H1 (cell line): ENCODE data around the gene N4BP3. TPM values are rescaled to one million over a fixed set of nuclear protein-coding genes. Genes with fewer than 3 reads are reported as not detected.

Experiments
- CTCF ChIA-PET: fragments of 300-600 bp; sonication (Branson Sonifier 250); formaldehyde crosslinking; loops from one replicate; lab custom pipeline; 2021; ENCODE audit not compliant: partially characterized antibody; lab: Charles Lee
- POLR2A ChIA-PET: fragments of 300-600 bp; sonication (Branson Sonifier 250); formaldehyde crosslinking; loops from one replicate; lab custom pipeline; 2021; ENCODE audit warnings: inconsistent platforms; ENCODE audit not compliant: partially characterized antibody; lab: Charles Lee
- DNase-seq, 2 experiments: peaks; one replicate each; pipeline versions ENCODE4 v3.0.0 to v3.0.0-alpha.2; 2010 to 2022; ENCODE audit warnings: low spot score in 2 of 2, low read depth in 1 of 2, mixed read lengths in 1 of 2
- FAIRE-seq: peaks from 2 replicates; lab custom pipeline; 2011; peaks lifted over from hg19 to GRCh38; lab: Jason Lieb, UNC
- H2AFZ ChIP-seq: 2 replicates; pipeline ENCODE4 v1.8.1; 2012; ENCODE audit warnings: low read length, inconsistent platforms
- H2AK5ac ChIP-seq: 2 replicates; pipeline ENCODE4 v1.6.1; 2013; ENCODE audit warnings: low read depth, low read length
- H2BK120ac ChIP-seq: replicated peaks from 2 replicates; pipeline ENCODE3; 2013; ENCODE audit warnings: low read depth, low read length, inconsistent platforms
- H2BK12ac ChIP-seq: 2 replicates; pipeline ENCODE4 v1.6.1; 2013; ENCODE audit warnings: low read depth, low read length
- H2BK15ac ChIP-seq: 2 replicates; pipeline ENCODE4 v1.6.1; 2013; ENCODE audit warnings: low read length
- H2BK20ac ChIP-seq: 2 replicates; pipeline ENCODE4 v1.6.1; 2013; ENCODE audit warnings: low read length
- H2BK5ac ChIP-seq: 2 replicates; pipeline ENCODE4 v1.6.1; 2013; ENCODE audit warnings: low read depth, low read length
- H3K14ac ChIP-seq: 2 replicates; pipeline ENCODE4 v1.6.1; 2013; ENCODE audit warnings: inconsistent platforms; ENCODE audit not compliant: insufficient read length
- H3K18ac ChIP-seq: 2 replicates; pipeline ENCODE4 v1.6.1; 2013; ENCODE audit warnings: low read length; ENCODE audit errors: extremely low read depth
- H3K23ac ChIP-seq: 2 replicates; pipeline ENCODE4 v1.6.1; 2013; ENCODE audit warnings: inconsistent platforms; ENCODE audit not compliant: insufficient read length
- H3K23me2 ChIP-seq: 2 replicates; pipeline ENCODE4 v1.6.1; 2013; ENCODE audit warnings: low read depth, low read length
- H3K27ac ChIP-seq: 2 replicates; pipeline ENCODE4 v1.6.1; 2011; ENCODE audit warnings: low read depth, low read length, inconsistent platforms
- H3K27me3 ChIP-seq, 4 experiments: replicated peaks in 1 of 4; 1 replicate in 1 of 4; 2 replicates in 3 of 4; pipeline versions ENCODE4 v1.6.1 to v1.8.1; 2011 to 2013; ENCODE audit warnings: low read length in 3 of 4, mild to moderate bottlenecking in 3 of 4, inconsistent platforms in 2 of 4, mixed read lengths in 2 of 4, moderate library complexity in 1 of 4; ENCODE audit not compliant: control insufficient read depth in 3 of 4, insufficient read depth in 3 of 4; ENCODE audit errors: extremely low read depth in 1 of 4
- H3K36me3 ChIP-seq, 4 experiments: 2 replicates each; pipeline versions ENCODE4 v1.6.1 to v1.8.1; 2011 to 2013; ENCODE audit warnings: mild to moderate bottlenecking in 4 of 4, low read length in 3 of 4, moderate library complexity in 2 of 4, control low read depth in 1 of 4, inconsistent platforms in 1 of 4; ENCODE audit not compliant: insufficient read depth in 4 of 4, control insufficient read depth in 2 of 4
- H3K4ac ChIP-seq: replicated peaks from 2 replicates; pipeline ENCODE3; 2013; ENCODE audit warnings: low read length, low read depth, mixed read lengths, inconsistent platforms; ENCODE audit not compliant: insufficient read length
- H3K4me1 ChIP-seq, 4 experiments: replicated peaks in 1 of 4; 1 replicate in 1 of 4; 2 replicates in 3 of 4; pipeline versions ENCODE4 v1.6.1 to v1.8.1; 2011 to 2013; ENCODE audit warnings: low read length in 3 of 4, inconsistent platforms in 2 of 4, mixed read lengths in 1 of 4; ENCODE audit not compliant: insufficient read depth in 4 of 4, control insufficient read depth in 3 of 4
- H3K4me2 ChIP-seq, 2 experiments: 2 replicates each; pipeline versions ENCODE4 v1.6.1 to v1.8.1; 2011 to 2013; ENCODE audit warnings: low read depth in 2 of 2, low read length in 2 of 2, control low read depth in 1 of 2, inconsistent platforms in 1 of 2, mild to moderate bottlenecking in 1 of 2; ENCODE audit not compliant: insufficient read depth in 1 of 2
- H3K4me3 ChIP-seq, 4 experiments: fragments of 200-600, 300-600 bp in 1 of 4; sonication (generic), shearing (Covaris generic), sonication (Bioruptor Twin) in 1 of 4; 2 replicates each; pipeline versions ENCODE4 v1.5.1 to v1.8.1; 2011 to 2016; ENCODE audit warnings: low read length in 4 of 4, low read depth in 3 of 4, control low read depth in 2 of 4, inconsistent platforms in 2 of 4, mild to moderate bottlenecking in 2 of 4, mixed read lengths in 1 of 4, moderate library complexity in 1 of 4; ENCODE audit not compliant: insufficient read depth in 2 of 4; ENCODE audit errors: extremely low read depth in 1 of 4
- H3K56ac ChIP-seq: replicated peaks from 2 replicates; pipeline ENCODE3; 2013; ENCODE audit warnings: low read depth, mild to moderate bottlenecking, mixed read lengths, low read length, inconsistent platforms; ENCODE audit not compliant: insufficient read length
- H3K79me1 ChIP-seq: 2 replicates; pipeline ENCODE4 v1.6.1; 2013; ENCODE audit warnings: low read depth, low read length, control low read depth
- H3K79me2 ChIP-seq, 2 experiments: 2 replicates each; pipeline versions ENCODE4 v1.6.1 to v1.8.1; 2012 to 2013; ENCODE audit warnings: low read length in 2 of 2, mild to moderate bottlenecking in 2 of 2, inconsistent platforms in 1 of 2; ENCODE audit not compliant: insufficient read depth in 2 of 2, control insufficient read depth in 1 of 2
- H3K9ac ChIP-seq, 4 experiments: replicated peaks in 1 of 4; 1 replicate in 1 of 4; 2 replicates in 3 of 4; pipeline versions ENCODE4 v1.6.1 to v1.8.1; 2011 to 2013; ENCODE audit warnings: low read depth in 3 of 4, low read length in 3 of 4, control low read depth in 2 of 4, mild to moderate bottlenecking in 2 of 4, moderate library complexity in 2 of 4, inconsistent platforms in 1 of 4; ENCODE audit errors: extremely low read depth in 1 of 4
- H3K9me3 ChIP-seq, 2 experiments: 2 replicates each; pipeline versions ENCODE4 v1.6.1 to v1.8.1; 2012 to 2013; ENCODE audit warnings: mild to moderate bottlenecking in 2 of 2, moderate library complexity in 2 of 2, control low read depth in 1 of 2, inconsistent platforms in 1 of 2, low read depth in 1 of 2, low read length in 1 of 2, mixed read lengths in 1 of 2; ENCODE audit not compliant: insufficient read depth in 2 of 2
- H4K20me1 ChIP-seq, 2 experiments: replicated peaks in 1 of 2; 2 replicates each; pipeline versions ENCODE3 to v1.8.1; 2011 to 2013; ENCODE audit warnings: inconsistent platforms in 2 of 2, low read length in 2 of 2, mild to moderate bottlenecking in 1 of 2; ENCODE audit not compliant: insufficient read depth in 2 of 2, control insufficient read depth in 1 of 2
- H4K5ac ChIP-seq: 2 replicates; pipeline ENCODE4 v1.6.1; 2013; ENCODE audit warnings: low read length, low read depth, mixed read lengths, inconsistent platforms; ENCODE audit not compliant: insufficient read length
- H4K8ac ChIP-seq: 2 replicates; pipeline ENCODE4 v1.8.0; 2013; ENCODE audit warnings: mild to moderate bottlenecking, moderate library complexity, low read length, inconsistent platforms; ENCODE audit not compliant: insufficient read depth; ENCODE audit errors: extremely low read depth
- H4K91ac ChIP-seq: replicated peaks from 2 replicates; pipeline ENCODE3; 2013; ENCODE audit warnings: low read length, mixed read lengths, inconsistent platforms; ENCODE audit not compliant: insufficient read length
- JUN ChIP-seq: IDR thresholded peaks from 2 replicates; pipeline ENCODE4 v1.6.1; 2011; ENCODE audit warnings: low read depth, mild to moderate bottlenecking, improper control_type of control experiment, low read length
- POLR2AphosphoS5 ChIP-seq: IDR thresholded peaks from 2 replicates; pipeline ENCODE4 v1.6.1; 2011; ENCODE audit warnings: low read depth, low read length
- SIN3A ChIP-seq, 2 experiments: IDR thresholded peaks in 1 of 2; conservative IDR thresholded peaks in 1 of 2; 2 replicates each; pipeline ENCODE4 v1.6.1; 2011 to 2012; ENCODE audit warnings: low read length in 2 of 2, improper control_type of control experiment in 1 of 2, low read depth in 1 of 2, mild to moderate bottlenecking in 1 of 2
- SP2 ChIP-seq: IDR thresholded peaks from 2 replicates; pipeline ENCODE4 v1.6.1; 2012; ENCODE audit warnings: mild to moderate bottlenecking, low read length, inconsistent platforms
- SUZ12 ChIP-seq: fragments of 200-600 bp; sonication (generic); IDR thresholded peaks from 2 replicates; pipeline ENCODE4 v1.6.1; 2012; ENCODE audit warnings: mild to moderate bottlenecking, inconsistent platforms, low read length, moderate library complexity, mixed read lengths
- WGBS, 2 experiments: shearing (Covaris generic) in 1 of 2; methylation state at CpG; one replicate each; pipeline versions ENCODE4 v1.1.6 to v1.1.7; 2013 to 2015; ENCODE audit warnings: low lambda C conversion rate in 2 of 2, mixed read lengths in 2 of 2, inconsistent platforms in 1 of 2, low coverage in 1 of 2, missing lambda C conversion rate in 1 of 2; ENCODE audit not compliant: insufficient replicate concordance in 2 of 2, insufficient coverage in 1 of 2, insufficient read length in 1 of 2; ENCODE audit errors: extremely low coverage in 1 of 2, missing lambda C conversion rate in 1 of 2; 5-methylcytosine and 5-hydroxymethylcytosine counted together
- polyA plus RNA-seq, 7 experiments: library from polyadenylated mRNA; depleted of rRNA in 3 of 7; stranded (reverse) in 5 of 7; unstranded in 2 of 7; fragments of >200 nt in 5 of 7; fragments of 200-250 nt in 2 of 7; gene quantifications; 1 replicate in 5 of 7; 2 replicates in 1 of 7; 4 replicates in 1 of 7; pipeline versions ENCODE4 v1.2.1 to v1.2.3, GENCODE V29; 2011 to 2013; ENCODE audit warnings: missing spikeins in 2 of 7, mixed read lengths in 2 of 7
- total RNA-seq: library from RNA; stranded (reverse); fragmentation: NEBNext Ultra II Directional; extraction: Animal tissue kit (Norgen Biotek cat#: 25700); gene quantifications from 2 replicates; pipeline ENCODE4 v1.2.1, GENCODE V29; 2021

N4BP3 gene
- total and polyA plus RNA-seq, 2 of the 8 experiments (the other 6 are each of a cell fraction or from before 2014, with no cell fraction given): 13.1 to 39.2 TPM

DNA sequence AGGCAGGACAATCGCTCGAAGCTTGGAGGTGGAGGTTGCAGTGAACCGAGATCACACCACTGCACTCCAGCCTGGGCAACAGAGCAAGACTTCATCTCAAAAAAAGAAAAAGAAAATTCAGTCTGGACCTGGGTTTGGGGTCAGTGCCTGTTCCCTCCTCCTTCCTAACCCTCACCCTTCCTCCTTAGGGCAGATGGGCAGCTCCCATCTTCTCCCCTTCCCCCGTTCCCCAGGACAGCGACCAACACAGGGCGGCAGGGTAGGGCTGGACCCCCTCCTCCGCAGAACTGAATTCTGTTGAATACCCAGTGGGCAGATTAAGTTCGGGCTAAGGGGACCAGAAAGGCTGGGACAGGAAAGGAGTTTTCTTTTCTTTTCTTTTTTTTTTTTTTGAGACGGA is 16.0 kb downstream of the N4BP3 start:
- Histone ChIP-seq H3K27ac (peak overlapping the region; percentile 62; the same call in 1 of the 2 replicates), H2BK5ac (peak overlapping the region; percentile 95), H3K27me3 (no peaks in the 10 kb centered on the region), H3K14ac (no peak overlapping the region), H3K23ac (no peak overlapping the region), H3K56ac (no peak overlapping the region), H3K18ac (0 out of 2 replicates have a peak overlapping the region, but pooled peaks have one; percentile 60), H3K79me2 (peaks cover 4 to 27% of the 10 kb centered on the region in 2 experiments; a peak in 3 of 4 replicates), H2BK120ac (no peak overlapping the region), H3K9ac (no peak overlapping the region), H4K91ac (peak overlapping the region; percentile 81), H4K8ac (no peak overlapping the region), H2AK5ac (peak overlapping the region; percentile 92; the same call in 1 of the 2 replicates), H3K4ac (peak overlapping the region; percentile 1), H2BK20ac (no peak overlapping the region), H3K23me2 (peaks cover 5% of the 10 kb centered on the region; the same call in 1 of the 2 replicates), H3K4me3 (no peak overlapping the region), H3K4me1 (peaks cover 12 to 28% (median 23%) of the 10 kb centered on the region in 4 experiments), H3K4me2 (no peak overlapping the region; a peak in 1 of 4 replicates), H2BK15ac (no peak overlapping the region), H3K79me1 (peaks cover 6% of the 10 kb centered on the region), H3K36me3 (peaks cover 0 to 11% (median 4%) of the 10 kb centered on the region in 4 experiments; a peak in 3 of 8 replicates), H4K20me1 (no peaks in the 10 kb centered on the region), H2BK12ac (no peak overlapping the region; the same call in 1 of the 2 replicates), H2AFZ (no peak overlapping the region), H4K5ac (peak overlapping the region; percentile 9), H3K9me3 (no peaks in the 10 kb centered on the region)
- TF ChIP-seq JUN (no peak), SIN3A (conservative IDR thresholded peaks at IDR 0.05 in 1 of 2, IDR thresholded peaks at IDR 0.05 in 1 of 2; ENCODE audit: low read depth in 1 of 2, low read length in 2 of 2) (no peak), SP2 (no peak), POLR2AphosphoS5 (peak; percentile 60; the same call in 1 of the 2 replicates), SUZ12 (no peak)
- ChIA-PET POLR2A (interaction anchor here (0.8 to 40.7 kb wide), 7 partner anchors 5 to 85 kb away, joined by 3 to 1250 read pairs (median 4); partner anchors contain the start of genes N4BP3, NHP2 and RMND5B), CTCF (interaction anchor here (0.8 to 2.1 kb wide), 6 partner anchors 10 to 54 kb away, joined by 3 to 27 read pairs (median 6); no protein-coding TSS in a partner anchor)
- DNase-seq (no peak), FAIRE-seq (no peak)
- 81% methylated on average over 8 of the region's 9 CpGs; no CpG with 5 or more reads in 1 of the 2 experiments for WGBS, 2 experiments
